Tibial nerve (tissue), 4 donors: ENCODE results near the gene DOK6. TPM values are rescaled to one million over a fixed set of nuclear protein-coding genes. Genes with fewer than 3 reads are reported as not detected.

ENCODE experiments used
- DNase-seq, 2 donors: peaks; one replicate each; pipeline ENCODE4 v3.0.0-alpha.2; 2019; ENCODE audit warnings: low spot score in 2 of 2
- H3K27ac ChIP-seq, 4 donors: fragments of 200-600 bp; sonication (generic) in 3 of 4; one replicate each; pipeline ENCODE4 v1.5.1; 2017 to 2019; ENCODE audit warnings: mild to moderate bottlenecking in 1 of 4
- H3K27me3 ChIP-seq, 2 donors: fragments of 200-600 bp; sonication (generic) in 1 of 2; one replicate each; pipeline versions ENCODE4 v1.5.1 to v1.6.0; 2017 to 2019
- H3K36me3 ChIP-seq, 3 donors: fragments of 200-600 bp; sonication (generic); one replicate each; pipeline ENCODE4 v1.5.1; 2018 to 2019
- H3K4me1 ChIP-seq, 4 donors: fragments of 200-600 bp; sonication (generic) in 3 of 4; one replicate each; pipeline ENCODE4 v1.5.1; 2017 to 2019
- H3K4me3 ChIP-seq, 4 donors: fragments of 200-600 bp; sonication (generic) in 3 of 4; one replicate each; pipeline ENCODE4 v1.5.1; 2017 to 2019; ENCODE audit warnings: mild to moderate bottlenecking in 1 of 4, moderate library complexity in 1 of 4
- H3K9me3 ChIP-seq, 4 donors: fragments of 200-600 bp; sonication (generic) in 3 of 4; one replicate each; pipeline ENCODE4 v1.5.1; 2017 to 2019
- CTCF ChIP-seq, 5 experiments: fragments of 200-600 bp in 3 of 5; fragments of 450-650 bp in 2 of 5; sonication (generic) in 3 of 5; IDR thresholded peaks; one replicate each; pipeline ENCODE4 v1.5.1; 2016 to 2019; ENCODE audit warnings: antibody characterized with exemption in 5 of 5, mild to moderate bottlenecking in 3 of 5, moderate library complexity in 2 of 5
- EP300 ChIP-seq, 2 donors: sonication (generic); formaldehyde crosslinking; IDR thresholded peaks; one replicate each; pipeline ENCODE4 v1.6.1; 2017; ENCODE audit warnings: antibody characterized with exemption in 2 of 2, mild to moderate bottlenecking in 1 of 2
- POLR2A ChIP-seq, 2 donors: fragments of 450-650 bp; IDR thresholded peaks; one replicate each; pipeline ENCODE4 v1.6.1; 2017; ENCODE audit warnings: antibody characterized with exemption in 2 of 2, mild to moderate bottlenecking in 2 of 2, moderate library complexity in 2 of 2
- WGBS, 2 donors: methylation state at CpG; one replicate each; pipeline ENCODE4 v1.1.5; 2018; 5-methylcytosine and 5-hydroxymethylcytosine counted together
- total RNA-seq, 4 donors: library from RNA; depleted of rRNA; stranded (reverse); fragments of >200 nt; gene quantifications; one replicate each; pipeline ENCODE4 v1.1.0, GENCODE V29; 2016

DOK6 gene
- total RNA-seq, 4 donors from 2014 or later, result 4.0 to 28.6 (median 6.1) TPM

GRCh38 chr18:69725009-69725408, 324.3 kb downstream of the DOK6 start:
- no peak for DNase-seq
- no peaks in the 10 kb centered on the region for H3K27me3 ChIP-seq
- peaks cover 0 to 2% (median 0%) of the 10 kb centered on the region in 4 donors for H3K9me3 ChIP-seq
- TF ChIP-seq EP300 (IDR thresholded peaks at IDR 0.05), result no peak
- TF ChIP-seq POLR2A (IDR thresholded peaks at IDR 0.05), result no peak
- no peak for TF ChIP-seq CTCF (IDR thresholded peaks at IDR 0.05)
- no peaks in the 10 kb centered on the region for H3K36me3 ChIP-seq
- peaks cover 0 to 12% (median 2%) of the 10 kb centered on the region in 4 donors for H3K4me1 ChIP-seq
- WGBS, 2 donors, result 93 to 95% methylated on average over 8 of the region's 8 CpGs
- H3K4me3 ChIP-seq, result no peak overlapping the region
- no peak overlapping the region for H3K27ac ChIP-seq

GRCh38 chr18:69725855-69726508, 325.3 kb downstream of the DOK6 start:
- 82 to 87% methylated on average over 12 of the region's 12 CpGs for WGBS, 2 donors
- DNase-seq, result no peak
- H3K4me3 ChIP-seq, result no peak overlapping the region

GRCh38 chr18:69727912-69728572, 327.4 kb downstream of the DOK6 start:
- Histone ChIP-seq H3K27ac (no peak overlapping the region), H3K4me3 (no peak overlapping the region), H3K4me1 (peaks cover 0 to 12% (median 1%) of the 10 kb centered on the region in 4 donors), H3K27me3 (no peaks in the 10 kb centered on the region), H3K9me3 (no peaks in the 10 kb centered on the region), H3K36me3 (no peaks in the 10 kb centered on the region)
- WGBS, 2 donors, result 61 to 63% methylated on average over 5 of the region's 5 CpGs
- DNase-seq, result no peak
- TF ChIP-seq POLR2A (IDR thresholded peaks at IDR 0.05), result no peak
- TF ChIP-seq EP300 (IDR thresholded peaks at IDR 0.05), result no peak
- no peak for TF ChIP-seq CTCF (IDR thresholded peaks at IDR 0.05)

More at GRCh38 chr18:69725855-69726508, 325.3 kb downstream of the DOK6 start:
- H3K27me3 ChIP-seq, result no peaks in the 10 kb centered on the region
- H3K27ac ChIP-seq, result no peak overlapping the region
- TF ChIP-seq POLR2A (IDR thresholded peaks at IDR 0.05) (no peak), EP300 (IDR thresholded peaks at IDR 0.05) (no peak), CTCF (IDR thresholded peaks at IDR 0.05) (no peak)
- H3K4me1 ChIP-seq, result peaks cover 0 to 12% (median 2%) of the 10 kb centered on the region in 4 donors
- no peaks in the 10 kb centered on the region for H3K9me3 ChIP-seq
- no peaks in the 10 kb centered on the region for H3K36me3 ChIP-seq

- no peak for DNase-seq
- Histone ChIP-seq H3K4me1 (peaks cover 0 to 8% (median 0%) of the 10 kb centered on the region in 4 donors), H3K9me3 (no peaks in the 10 kb centered on the region), H3K27ac (no peak overlapping the region), H3K27me3 (no peaks in the 10 kb centered on the region), H3K36me3 (no peaks in the 10 kb centered on the region), H3K4me3 (no peak overlapping the region)
- no peak for TF ChIP-seq POLR2A (IDR thresholded peaks at IDR 0.05)
- no peak for TF ChIP-seq EP300 (IDR thresholded peaks at IDR 0.05)
- no peak for TF ChIP-seq CTCF (IDR thresholded peaks at IDR 0.05)
- 88 to 89% methylated on average over 1 of the region's 1 CpG for WGBS, 2 donors
Measured at GRCh38 chr18:69730664-69731063, 330.0 kb downstream of the DOK6 start.

GRCh38 chr18:69734536-69734935, 333.8 kb downstream of the DOK6 start:
- H3K27me3 ChIP-seq, result no peaks in the 10 kb centered on the region
- TF ChIP-seq POLR2A (IDR thresholded peaks at IDR 0.05), result no peak
- no peak for TF ChIP-seq CTCF (IDR thresholded peaks at IDR 0.05)
- TF ChIP-seq EP300 (IDR thresholded peaks at IDR 0.05), result no peak
- H3K36me3 ChIP-seq, result no peaks in the 10 kb centered on the region
- no peaks in the 10 kb centered on the region for H3K9me3 ChIP-seq
- H3K4me3 ChIP-seq, result no peak overlapping the region
- no peaks in the 10 kb centered on the region for H3K4me1 ChIP-seq
- WGBS, 2 donors, result 89 to 95% methylated on average over 2 of the region's 2 CpGs
- H3K27ac ChIP-seq, result no peak overlapping the region
- no peak for DNase-seq
